ENCODE data around the gene CGNL1.

Gene CGNL1

DNA sequence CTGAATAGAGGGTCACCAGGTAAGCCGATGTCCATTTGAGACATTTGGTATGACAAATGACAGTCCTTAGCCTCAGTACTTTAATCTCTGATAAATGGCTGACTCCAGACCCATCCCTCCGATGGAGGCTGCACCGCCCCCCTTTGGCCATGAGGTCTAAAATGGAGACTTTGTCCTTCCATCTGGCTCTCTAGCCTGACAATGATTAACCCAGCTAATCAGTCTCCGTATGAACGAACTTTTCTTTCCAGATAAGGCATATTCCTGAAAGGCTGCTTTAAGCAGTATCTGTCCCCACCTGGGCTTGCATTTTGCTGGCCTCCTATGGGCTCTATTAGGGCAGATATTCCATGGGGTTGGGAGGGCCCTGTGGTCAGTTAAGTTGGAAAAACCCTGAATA lies 204.6 kb downstream of the CGNL1 start:
- TF ChIP-seq, protein P1, sequence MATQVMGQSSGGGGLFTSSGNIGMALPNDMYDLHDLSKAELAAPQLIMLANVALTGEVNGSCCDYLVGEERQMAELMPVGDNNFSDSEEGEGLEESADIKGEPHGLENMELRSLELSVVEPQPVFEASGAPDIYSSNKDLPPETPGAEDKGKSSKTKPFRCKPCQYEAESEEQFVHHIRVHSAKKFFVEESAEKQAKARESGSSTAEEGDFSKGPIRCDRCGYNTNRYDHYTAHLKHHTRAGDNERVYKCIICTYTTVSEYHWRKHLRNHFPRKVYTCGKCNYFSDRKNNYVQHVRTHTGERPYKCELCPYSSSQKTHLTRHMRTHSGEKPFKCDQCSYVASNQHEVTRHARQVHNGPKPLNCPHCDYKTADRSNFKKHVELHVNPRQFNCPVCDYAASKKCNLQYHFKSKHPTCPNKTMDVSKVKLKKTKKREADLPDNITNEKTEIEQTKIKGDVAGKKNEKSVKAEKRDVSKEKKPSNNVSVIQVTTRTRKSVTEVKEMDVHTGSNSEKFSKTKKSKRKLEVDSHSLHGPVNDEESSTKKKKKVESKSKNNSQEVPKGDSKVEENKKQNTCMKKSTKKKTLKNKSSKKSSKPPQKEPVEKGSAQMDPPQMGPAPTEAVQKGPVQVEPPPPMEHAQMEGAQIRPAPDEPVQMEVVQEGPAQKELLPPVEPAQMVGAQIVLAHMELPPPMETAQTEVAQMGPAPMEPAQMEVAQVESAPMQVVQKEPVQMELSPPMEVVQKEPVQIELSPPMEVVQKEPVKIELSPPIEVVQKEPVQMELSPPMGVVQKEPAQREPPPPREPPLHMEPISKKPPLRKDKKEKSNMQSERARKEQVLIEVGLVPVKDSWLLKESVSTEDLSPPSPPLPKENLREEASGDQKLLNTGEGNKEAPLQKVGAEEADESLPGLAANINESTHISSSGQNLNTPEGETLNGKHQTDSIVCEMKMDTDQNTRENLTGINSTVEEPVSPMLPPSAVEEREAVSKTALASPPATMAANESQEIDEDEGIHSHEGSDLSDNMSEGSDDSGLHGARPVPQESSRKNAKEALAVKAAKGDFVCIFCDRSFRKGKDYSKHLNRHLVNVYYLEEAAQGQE (IDR thresholded peaks at IDR 0.05; ENCODE audit: insufficient read depth in 1 of 2, low read depth in 2 of 2, low read length in 2 of 2), result no peak
- no peak for TF ChIP-seq POLR2AphosphoS5 (IDR thresholded peaks at IDR 0.05; ENCODE audit: low read depth, low read length)
- TF ChIP-seq FOXP2 (optimal IDR thresholded peaks at IDR 0.05; ENCODE audit: borderline replicate concordance, extremely low read depth, extremely low read length, insufficient read depth), result no peak
- TF ChIP-seq SIN3A (IDR thresholded peaks at IDR 0.05; ENCODE audit: borderline replicate concordance, insufficient read depth, low read length), result no peak
- TF ChIP-seq TAF1 (IDR thresholded peaks at IDR 0.05; ENCODE audit: borderline replicate concordance, insufficient read depth, low read length), result no peak

DNA sequence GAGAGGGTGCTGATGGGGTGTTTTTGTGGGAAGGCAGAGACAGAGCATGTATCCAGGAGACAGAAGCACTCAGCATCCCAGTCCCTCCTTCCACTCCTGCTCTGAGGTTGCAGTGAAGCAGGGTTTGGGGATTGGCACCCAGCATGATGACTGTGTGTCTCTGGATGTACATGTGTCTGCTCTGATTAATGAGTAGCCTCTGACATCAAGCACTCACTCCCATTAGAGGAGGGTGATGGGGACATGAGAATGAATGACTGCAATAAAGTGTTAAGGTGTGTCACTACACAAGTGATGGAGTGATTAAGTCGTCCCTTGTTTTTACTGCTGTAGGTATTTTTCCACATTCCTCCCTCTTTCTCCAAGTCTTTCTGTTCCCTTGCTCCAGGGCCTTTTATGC lies 205.8 kb downstream of the CGNL1 start:
- no peak for TF ChIP-seq POLR2AphosphoS5 (IDR thresholded peaks at IDR 0.05; ENCODE audit: low read depth, low read length)
- no peak for TF ChIP-seq SIN3A (IDR thresholded peaks at IDR 0.05; ENCODE audit: borderline replicate concordance, insufficient read depth, low read length)
- no peak for TF ChIP-seq TAF1 (IDR thresholded peaks at IDR 0.05; ENCODE audit: borderline replicate concordance, insufficient read depth, low read length)
- TF ChIP-seq, protein P1 (IDR thresholded peaks at IDR 0.05; ENCODE audit: insufficient read depth in 1 of 2, low read depth in 2 of 2, low read length in 2 of 2), result no peak
- TF ChIP-seq FOXP2 (optimal IDR thresholded peaks at IDR 0.05; ENCODE audit: borderline replicate concordance, extremely low read depth, extremely low read length, insufficient read depth), result no peak

DNA sequence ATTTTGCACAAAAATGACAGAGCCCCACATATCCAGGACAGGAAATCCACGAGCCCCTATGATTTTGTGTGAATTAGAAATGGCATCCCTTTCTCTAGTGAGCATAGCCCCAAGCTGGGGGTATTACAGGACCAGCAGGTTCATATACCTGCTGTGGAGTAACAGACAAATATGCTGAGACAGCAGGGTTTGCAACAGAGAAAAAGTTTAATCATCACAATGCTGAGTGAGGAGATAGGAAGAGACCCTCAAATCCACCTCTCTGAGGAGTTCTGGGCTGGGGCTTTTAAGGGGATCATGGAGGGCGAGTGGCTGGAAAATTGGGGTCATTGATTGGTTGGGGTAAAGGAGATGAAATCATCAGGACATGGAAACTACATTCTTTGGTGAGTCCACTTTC lies 207.0 kb downstream of the CGNL1 start:
- TF ChIP-seq POLR2AphosphoS5 (IDR thresholded peaks at IDR 0.05; ENCODE audit: low read depth, low read length) (no peak), SIN3A (IDR thresholded peaks at IDR 0.05; ENCODE audit: borderline replicate concordance, insufficient read depth, low read length) (no peak), TAF1 (IDR thresholded peaks at IDR 0.05; ENCODE audit: borderline replicate concordance, insufficient read depth, low read length) (no peak), FOXP2 (optimal IDR thresholded peaks at IDR 0.05; ENCODE audit: borderline replicate concordance, extremely low read depth, extremely low read length, insufficient read depth) (no peak)
- TF ChIP-seq, protein P1 (IDR thresholded peaks at IDR 0.05; ENCODE audit: insufficient read depth in 1 of 2, low read depth in 2 of 2, low read length in 2 of 2), result no peak

DNA sequence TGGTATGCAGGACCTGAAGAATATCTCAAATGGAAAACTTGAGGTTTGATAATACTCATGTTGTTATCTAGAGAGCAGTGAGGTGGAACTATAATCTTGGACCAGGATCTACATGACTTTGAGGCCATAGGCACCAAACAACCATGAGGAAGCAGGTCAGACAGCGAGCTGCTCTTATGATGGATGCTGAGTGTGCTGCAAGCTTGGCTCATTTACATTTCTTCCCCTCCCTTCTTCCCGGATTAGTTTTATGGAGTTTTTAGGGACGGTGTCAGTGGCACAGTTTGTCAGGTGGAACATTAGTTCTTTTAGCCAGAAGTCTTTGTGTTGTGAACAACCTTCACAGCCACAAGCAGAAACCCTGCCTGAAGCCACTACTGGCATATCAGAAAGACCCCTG lies 207.4 kb downstream of the CGNL1 start:
- no peak for TF ChIP-seq SIN3A (IDR thresholded peaks at IDR 0.05; ENCODE audit: borderline replicate concordance, insufficient read depth, low read length)
- TF ChIP-seq, protein P1 (IDR thresholded peaks at IDR 0.05; ENCODE audit: insufficient read depth in 1 of 2, low read depth in 2 of 2, low read length in 2 of 2), result no peak
- no peak for TF ChIP-seq POLR2AphosphoS5 (IDR thresholded peaks at IDR 0.05; ENCODE audit: low read depth, low read length)
- no peak for TF ChIP-seq TAF1 (IDR thresholded peaks at IDR 0.05; ENCODE audit: borderline replicate concordance, insufficient read depth, low read length)
- no peak for TF ChIP-seq FOXP2 (optimal IDR thresholded peaks at IDR 0.05; ENCODE audit: borderline replicate concordance, extremely low read depth, extremely low read length, insufficient read depth)
